ENCODE measurements around the gene AUH. TPM values are rescaled to one million over a fixed set of nuclear protein-coding genes. Genes with fewer than 3 reads are reported as not detected.
A peak's percentile ranks its signal among the peaks of the same experiment; 100 is the strongest.

The AUH gene
- total RNA-seq, 1 donor from 2014 or later, result 9.8 TPM

GRCh38 chr9:91275655-91276054 lies 86.1 kb downstream of the AUH start:
- H3K27ac Mint-ChIP-seq (ENCODE audit: unreplicated experiment), result no peak overlapping the region
- H2AFZ ChIP-seq (ENCODE audit: low read depth, low read length), result no peak overlapping the region
- H3K4me1 ChIP-seq (ENCODE audit: insufficient read depth, low read length), result no peaks in the 10 kb centered on the region
- H3K4me1 Mint-ChIP-seq (ENCODE audit: low read depth, unreplicated experiment), result no peaks in the 10 kb centered on the region
- no peaks in the 10 kb centered on the region for H3K36me3 ChIP-seq (ENCODE audit: insufficient read depth, low read length)
- H3K27ac ChIP-seq (ENCODE audit: low read depth, low read length), result no peak overlapping the region
- FAIRE-seq, result no peak
- H3K9ac ChIP-seq (ENCODE audit: low read length), result no peak overlapping the region
- no peaks in the 10 kb centered on the region for H4K20me1 ChIP-seq (ENCODE audit: insufficient read depth, low read length)
- H3K79me2 ChIP-seq (ENCODE audit: insufficient read depth, low read length), result no peaks in the 10 kb centered on the region
- no peak overlapping the region for H3K4me3 Mint-ChIP-seq (ENCODE audit: unreplicated experiment)
- no peaks in the 10 kb centered on the region for H3K9me3 ChIP-seq (ENCODE audit: insufficient read depth, low read depth, low read length)
- H3K4me3 ChIP-seq (ENCODE audit: insufficient read depth, low read depth, low read length), result no peak overlapping the region
- H3K27me3 ChIP-seq (ENCODE audit: insufficient read depth, low read length), result no peaks in the 10 kb centered on the region
- peaks cover 5% of the 10 kb centered on the region for H3K36me3 Mint-ChIP-seq (ENCODE audit: low read depth, unreplicated experiment)
- TF ChIP-seq EZH2 (IDR thresholded peaks at IDR 0.05; ENCODE audit: insufficient read depth, low read length) (no peak), CTCF (IDR thresholded peaks at IDR 0.05; ENCODE audit: insufficient read depth, low read depth, low read length) (no peak)
- DNase-seq (ENCODE audit: low read depth), result no peak
- no peaks in the 10 kb centered on the region for H3K9me3 Mint-ChIP-seq (ENCODE audit: unreplicated experiment)
- H3K4me2 ChIP-seq (ENCODE audit: low read length), result no peak overlapping the region
- no peaks in the 10 kb centered on the region for H3K27me3 Mint-ChIP-seq (ENCODE audit: low read depth, unreplicated experiment)

- DNase-seq (ENCODE audit: low read depth) (no peak), FAIRE-seq (no peak)
- Mint-ChIP-seq H3K27me3 (ENCODE audit: low read depth, unreplicated experiment) (no peaks in the 10 kb centered on the region), H3K27ac (ENCODE audit: unreplicated experiment) (no peak overlapping the region), H3K4me3 (ENCODE audit: unreplicated experiment) (no peak overlapping the region), H3K4me1 (ENCODE audit: low read depth, unreplicated experiment) (no peaks in the 10 kb centered on the region), H3K36me3 (ENCODE audit: low read depth, unreplicated experiment) (peaks cover 5% of the 10 kb centered on the region), H3K9me3 (ENCODE audit: unreplicated experiment) (no peaks in the 10 kb centered on the region)
- Histone ChIP-seq H3K9ac (ENCODE audit: low read length) (no peak overlapping the region), H4K20me1 (ENCODE audit: insufficient read depth, low read length) (no peaks in the 10 kb centered on the region), H3K4me1 (ENCODE audit: insufficient read depth, low read length) (no peaks in the 10 kb centered on the region), H3K79me2 (ENCODE audit: insufficient read depth, low read length) (no peaks in the 10 kb centered on the region), H3K27ac (ENCODE audit: low read depth, low read length) (no peak overlapping the region), H2AFZ (ENCODE audit: low read depth, low read length) (no peak overlapping the region), H3K9me3 (ENCODE audit: insufficient read depth, low read depth, low read length) (no peaks in the 10 kb centered on the region), H3K4me3 (ENCODE audit: insufficient read depth, low read depth, low read length) (no peak overlapping the region), H3K27me3 (ENCODE audit: insufficient read depth, low read length) (no peaks in the 10 kb centered on the region), H3K36me3 (ENCODE audit: insufficient read depth, low read length) (no peaks in the 10 kb centered on the region), H3K4me2 (ENCODE audit: low read length) (no peak overlapping the region)
- TF ChIP-seq CTCF (IDR thresholded peaks at IDR 0.05; ENCODE audit: insufficient read depth, low read depth, low read length) (no peak), EZH2 (IDR thresholded peaks at IDR 0.05; ENCODE audit: insufficient read depth, low read length) (no peak)
These were observed 86.7 kb downstream of the AUH start for GRCh38 chr9:91274949-91275492.

GRCh38 chr9:91273853-91274552 lies 87.7 kb downstream of the AUH start:
- Histone ChIP-seq H3K4me1 (ENCODE audit: insufficient read depth, low read length) (no peaks in the 10 kb centered on the region), H3K27me3 (ENCODE audit: insufficient read depth, low read length) (no peaks in the 10 kb centered on the region), H4K20me1 (ENCODE audit: insufficient read depth, low read length) (no peaks in the 10 kb centered on the region), H3K9me3 (ENCODE audit: insufficient read depth, low read depth, low read length) (no peaks in the 10 kb centered on the region), H3K4me2 (ENCODE audit: low read length) (no peak overlapping the region), H3K9ac (ENCODE audit: low read length) (no peak overlapping the region), H3K79me2 (ENCODE audit: insufficient read depth, low read length) (no peaks in the 10 kb centered on the region), H2AFZ (ENCODE audit: low read depth, low read length) (no peak overlapping the region), H3K36me3 (ENCODE audit: insufficient read depth, low read length) (no peaks in the 10 kb centered on the region), H3K4me3 (ENCODE audit: insufficient read depth, low read depth, low read length) (no peak overlapping the region), H3K27ac (ENCODE audit: low read depth, low read length) (no peak overlapping the region)
- Mint-ChIP-seq H3K9me3 (ENCODE audit: unreplicated experiment) (no peaks in the 10 kb centered on the region), H3K4me1 (ENCODE audit: low read depth, unreplicated experiment) (no peaks in the 10 kb centered on the region), H3K27ac (ENCODE audit: unreplicated experiment) (no peak overlapping the region), H3K4me3 (ENCODE audit: unreplicated experiment) (no peak overlapping the region), H3K27me3 (ENCODE audit: low read depth, unreplicated experiment) (no peaks in the 10 kb centered on the region), H3K36me3 (ENCODE audit: low read depth, unreplicated experiment) (no peaks in the 10 kb centered on the region)
- no peak for FAIRE-seq
- TF ChIP-seq CTCF (IDR thresholded peaks at IDR 0.05; ENCODE audit: insufficient read depth, low read depth, low read length) (no peak), EZH2 (IDR thresholded peaks at IDR 0.05; ENCODE audit: insufficient read depth, low read length) (no peak)
- DNase-seq (ENCODE audit: low read depth), result peak; percentile 55
